T-cell (primary cell): ENCODE data around the gene MSH6. TPM values are rescaled to one million over a fixed set of nuclear protein-coding genes. Genes with fewer than 3 reads are reported as not detected.

Experiments
- ATAC-seq, 4 experiments: fragments of 200-7000 bp in 3 of 4; fragments of 150-1000 bp in 1 of 4; cut with Tn5 transposase; replicated peaks in 1 of 4; 1 replicate in 3 of 4; 2 replicates in 1 of 4; pipeline ENCODE4 v1.10.0; 2021; ENCODE audit warnings: moderate library complexity in 3 of 4, mild to moderate bottlenecking in 2 of 4, moderate number of reproducible peaks in 1 of 4
- CTCF ChIA-PET, 2 donors: fragments of 300-600 bp; sonication (Branson Sonifier 250); formaldehyde crosslinking; loops; one replicate each; lab custom pipeline; 2022; ENCODE audit warnings: antibody characterized with exemption in 2 of 2; lab: Charles Lee
- POLR2A ChIA-PET, 2 donors: fragments of 300-600 bp; sonication (Branson Sonifier 250); formaldehyde crosslinking; loops; one replicate each; lab custom pipeline; 2022; ENCODE audit warnings: antibody characterized with exemption in 2 of 2; lab: Charles Lee
- DNase-seq, 35 experiments: peaks; one replicate each; pipeline versions ENCODE4 v3.0.0 to v3.0.0-alpha.2; 2013 to 2023
- H3K27ac ChIP-seq: one replicate; pipeline ENCODE4 v1.5.1; 2013; ENCODE audit warnings: low read length
- H3K27me3 ChIP-seq, 2 experiments: replicated peaks in 1 of 2; 1 replicate in 1 of 2; 2 replicates in 1 of 2; pipeline versions ENCODE4 v1.6.1 to v1.7.0; 2013; ENCODE audit warnings: low read length in 1 of 2, mixed read lengths in 1 of 2; ENCODE audit not compliant: control insufficient read depth in 2 of 2, insufficient read depth in 2 of 2; ENCODE audit errors: extremely low read depth in 1 of 2
- H3K36me3 ChIP-seq, 2 donors: 1 replicate in 1 of 2; 2 replicates in 1 of 2; pipeline versions ENCODE4 v1.6.1 to v1.7.0; 2013; ENCODE audit warnings: low read length in 1 of 2; ENCODE audit not compliant: control insufficient read depth in 2 of 2, insufficient read depth in 1 of 2; ENCODE audit errors: extremely low read depth in 1 of 2
- H3K4me1 ChIP-seq, 2 experiments: 1 replicate in 1 of 2; 2 replicates in 1 of 2; pipeline versions ENCODE4 v1.6.1 to v1.7.0; 2013; ENCODE audit warnings: low read length in 2 of 2, mixed read lengths in 1 of 2; ENCODE audit not compliant: insufficient read depth in 2 of 2, control insufficient read depth in 1 of 2; ENCODE audit errors: extremely low read depth in 1 of 2
- H3K4me3 ChIP-seq, 2 donors: 1 replicate in 1 of 2; 2 replicates in 1 of 2; pipeline versions ENCODE4 v1.5.1 to v1.7.0; 2013; ENCODE audit warnings: mild to moderate bottlenecking in 2 of 2, low read length in 1 of 2, moderate library complexity in 1 of 2; ENCODE audit not compliant: control insufficient read depth in 1 of 2; ENCODE audit errors: extremely low read depth in 1 of 2
- H3K9me3 ChIP-seq: 2 replicates; pipeline ENCODE4 v1.7.0; 2013
- H3K27ac Mint-ChIP-seq, 2 donors: one replicate each; pipeline ENCODE4 v1.8.0; 2020 to 2021; ENCODE audit warnings: mild to moderate bottlenecking in 2 of 2, mixed read lengths in 2 of 2
- H3K27me3 Mint-ChIP-seq, 2 donors: one replicate each; pipeline ENCODE4 v1.8.0; 2021 to 2022; ENCODE audit warnings: mixed read lengths in 2 of 2
- H3K36me3 Mint-ChIP-seq: one replicate; pipeline ENCODE4 v1.8.0; 2021; ENCODE audit warnings: mixed read lengths
- H3K4me1 Mint-ChIP-seq, 3 donors: one replicate each; pipeline ENCODE4 v1.8.0; 2020 to 2022; ENCODE audit warnings: mixed read lengths in 3 of 3, mild to moderate bottlenecking in 1 of 3
- H3K4me3 Mint-ChIP-seq, 3 donors: one replicate each; pipeline ENCODE4 v1.8.0; 2020 to 2022; ENCODE audit warnings: mild to moderate bottlenecking in 3 of 3, mixed read lengths in 3 of 3, moderate library complexity in 3 of 3
- H3K9me3 Mint-ChIP-seq, 3 donors: one replicate each; pipeline ENCODE4 v1.8.0; 2020 to 2022; ENCODE audit warnings: mixed read lengths in 3 of 3
- WGBS: methylation state at CpG from one replicate; pipeline ENCODE4 v1.1.5; 2013; ENCODE audit warnings: missing lambda C conversion rate; ENCODE audit not compliant: insufficient coverage; 5-methylcytosine and 5-hydroxymethylcytosine counted together
- total RNA-seq, 35 experiments: library from RNA in 6 of 35; stranded (reverse) in 6 of 35; fragments of 120-200 nt in 1 of 35; gene quantifications; one replicate each; pipeline versions ENCODE4 v1.2.1 to v1.2.4 and lab custom pipeline; 2013 to 2026

Gene MSH6
- total RNA-seq, 5 donors from 2014 or later (not counting 1 experiment from before 2014, with no cell fraction given) = 32.6 to 46.0 (median 43.8) TPM

- Mint-ChIP-seq H3K27ac (no peak overlapping the region), H3K27me3 (peaks cover 15 to 24% of the 10 kb centered on the region in 2 donors), H3K36me3 (no peaks in the 10 kb centered on the region), H3K4me1 (no peaks in the 10 kb centered on the region), H3K4me3 (no peak overlapping the region), H3K9me3 (no peaks in the 10 kb centered on the region)
- Histone ChIP-seq H3K36me3 (no peaks in the 10 kb centered on the region), H3K27ac (no peak overlapping the region), H3K27me3 (peaks cover 0 to 5% of the 10 kb centered on the region in 2 experiments), H3K4me3 (no peak overlapping the region), H3K4me1 (no peaks in the 10 kb centered on the region), H3K9me3 (no peaks in the 10 kb centered on the region)
- ATAC-seq = no peak
- CTCF ChIA-PET = interaction anchor here in 1 of 2 donors (0.6 kb wide), 1 partner anchor 274 kb away, joined by 3 read pairs; no protein-coding TSS in a partner anchor
- DNase-seq = no peak
- no CpG with 5 or more reads among the region's 3 CpGs for WGBS
- POLR2A ChIA-PET = no interaction called here
Measured at GRCh38 chr2:47741101-47741500, 41.8 kb upstream of the MSH6 start.

- no peak for ATAC-seq
- H3K27me3 Mint-ChIP-seq = peaks cover 15 to 24% of the 10 kb centered on the region in 2 donors
- Histone ChIP-seq H3K4me1 (no peaks in the 10 kb centered on the region), H3K9me3 (no peaks in the 10 kb centered on the region), H3K27ac (no peak overlapping the region), H3K27me3 (peaks cover 0 to 5% of the 10 kb centered on the region in 2 experiments), H3K36me3 (no peaks in the 10 kb centered on the region), H3K4me3 (no peak overlapping the region)
- POLR2A ChIA-PET = no interaction called here
- no peak for DNase-seq
- H3K4me1 Mint-ChIP-seq = no peaks in the 10 kb centered on the region
- H3K9me3 Mint-ChIP-seq = peaks cover 0 to 2% (median 0%) of the 10 kb centered on the region in 3 donors
- no peak overlapping the region for H3K27ac Mint-ChIP-seq
- no peaks in the 10 kb centered on the region for H3K36me3 Mint-ChIP-seq
- CTCF ChIA-PET = no interaction called here
- H3K4me3 Mint-ChIP-seq = no peak overlapping the region
- WGBS = 83% methylated on average over 1 of the region's 3 CpGs
Measured at GRCh38 chr2:47741637-47742036, 41.3 kb upstream of the MSH6 start.

- Histone ChIP-seq H3K27me3 (peaks cover 0 to 9% of the 10 kb centered on the region in 2 experiments), H3K4me1 (no peaks in the 10 kb centered on the region), H3K4me3 (no peak overlapping the region), H3K36me3 (no peaks in the 10 kb centered on the region), H3K9me3 (no peaks in the 10 kb centered on the region), H3K27ac (no peak overlapping the region)
- Mint-ChIP-seq H3K27me3 (peaks cover 15 to 21% of the 10 kb centered on the region in 2 donors), H3K9me3 (peaks cover 0 to 9% (median 0%) of the 10 kb centered on the region in 3 donors), H3K4me3 (no peak overlapping the region), H3K36me3 (no peaks in the 10 kb centered on the region), H3K4me1 (no peaks in the 10 kb centered on the region), H3K27ac (no peak overlapping the region)
- ATAC-seq = no peak
- DNase-seq = no peak
- WGBS = no CpG with 5 or more reads among the region's 2 CpGs
- ChIA-PET POLR2A (no interaction called here), CTCF (no interaction called here)
Measured at GRCh38 chr2:47744074-47744473, 38.9 kb upstream of the MSH6 start.

GRCh38 chr2:47747878-47748277 is 35.1 kb upstream of the MSH6 start:
- 88% methylated on average over 1 of the region's 4 CpGs for WGBS
- ATAC-seq (no peak), DNase-seq (no peak)
- Mint-ChIP-seq H3K4me3 (no peak overlapping the region), H3K4me1 (peaks cover 0 to 6% (median 0%) of the 10 kb centered on the region in 3 donors), H3K36me3 (no peaks in the 10 kb centered on the region), H3K27ac (no peak overlapping the region), H3K9me3 (peaks cover 0 to 9% (median 0%) of the 10 kb centered on the region in 3 donors), H3K27me3 (peaks cover 9 to 15% of the 10 kb centered on the region in 2 donors)
- Histone ChIP-seq H3K36me3 (no peaks in the 10 kb centered on the region), H3K4me3 (no peak overlapping the region), H3K9me3 (no peaks in the 10 kb centered on the region), H3K27ac (no peak overlapping the region), H3K4me1 (no peaks in the 10 kb centered on the region), H3K27me3 (peaks cover 0 to 6% of the 10 kb centered on the region in 2 experiments)
- ChIA-PET POLR2A (no interaction called here), CTCF (no interaction called here)

- DNase-seq = no peak
- H3K27me3 ChIP-seq = peaks cover 0 to 4% of the 10 kb centered on the region in 2 experiments
- no peaks in the 10 kb centered on the region for H3K36me3 ChIP-seq
- H3K4me3 ChIP-seq = no peak overlapping the region
- Mint-ChIP-seq H3K36me3 (no peaks in the 10 kb centered on the region), H3K27ac (peak overlapping the region in 1 of 2 donors; percentile 8), H3K27me3 (no peaks in the 10 kb centered on the region), H3K9me3 (peaks cover 0 to 4% (median 0%) of the 10 kb centered on the region in 3 donors), H3K4me1 (peaks cover 0 to 6% (median 0%) of the 10 kb centered on the region in 3 donors), H3K4me3 (no peak overlapping the region)
- POLR2A ChIA-PET = no interaction called here
- WGBS = 60% methylated on average over 7 of the region's 10 CpGs
- H3K9me3 ChIP-seq = no peaks in the 10 kb centered on the region
- CTCF ChIA-PET = interaction anchor here in 1 of 2 donors (1.3 kb wide), 1 partner anchor 15 kb away, joined by 5 read pairs; no protein-coding TSS in a partner anchor
- ATAC-seq = no peak
- H3K4me1 ChIP-seq = no peaks in the 10 kb centered on the region
- H3K27ac ChIP-seq = peak overlapping the region; percentile 19
Measured at GRCh38 chr2:47751856-47752414, 31.0 kb upstream of the MSH6 start.

- no peak overlapping the region for H3K27ac Mint-ChIP-seq
- CTCF ChIA-PET = interaction anchor here (0.5 to 3.2 kb wide), 24 partner anchors 10 to 1285 kb away, joined by 3 to 42 read pairs (median 4); partner anchors contain the start of genes MSH6 (in 2 of the 2) and MSH2 (in 1 of the 2)
- no peaks in the 10 kb centered on the region for H3K36me3 Mint-ChIP-seq
- 33% methylated on average over 1 of the region's 3 CpGs for WGBS
- DNase-seq = no peak
- H3K4me1 Mint-ChIP-seq = peaks cover 3 to 6% (median 5%) of the 10 kb centered on the region in 3 donors
- no peak for ATAC-seq
- Histone ChIP-seq H3K27ac (no peak overlapping the region), H3K4me3 (no peak overlapping the region), H3K36me3 (no peaks in the 10 kb centered on the region), H3K4me1 (peaks cover 0 to 8% of the 10 kb centered on the region in 2 experiments), H3K27me3 (peaks cover 0 to 12% of the 10 kb centered on the region in 2 experiments), H3K9me3 (no peaks in the 10 kb centered on the region)
- POLR2A ChIA-PET = interaction anchor here in 1 of 2 donors (0.6 to 0.7 kb wide), 3 partner anchors 66 to 896 kb away, joined by 3 to 5 read pairs (median 3); no protein-coding TSS in a partner anchor
- peaks cover 0 to 4% (median 0%) of the 10 kb centered on the region in 3 donors for H3K9me3 Mint-ChIP-seq
- peak overlapping the region in 1 of 3 donors; percentile 42 for H3K4me3 Mint-ChIP-seq
- H3K27me3 Mint-ChIP-seq = no peaks in the 10 kb centered on the region
Measured at GRCh38 chr2:47767497-47767844, 15.5 kb upstream of the MSH6 start.
